Right lobe of liver (tissue), 4 donors: Measurements from ENCODE around the gene C1orf94.

ENCODE experiments used
- POLR2A ChIP-seq: fragments of 450-650 bp; IDR thresholded peaks from one replicate; pipeline ENCODE4 v1.6.1; 2017; ENCODE audit warnings: antibody characterized with exemption, mild to moderate bottlenecking
- TF ChIP-seq, protein P1 (sequence below), 4 donors: fragments of 200-600 bp in 3 of 4; fragments of 450-650 bp in 1 of 4; IDR thresholded peaks; one replicate each; pipeline versions ENCODE4 v1.5.1 to v1.8.0; 2016 to 2022; ENCODE audit warnings: antibody characterized with exemption in 4 of 4, mild to moderate bottlenecking in 2 of 4
- donor health status: DM: no; HTN: no; CAD: no.
- donor health status: DM: no; HTN: no; CAD: no.
- donor health status: DM: no; HTN: yes; CAD: no.

- TF ChIP-seq POLR2A: no peak
- TF ChIP-seq, protein P1, sequence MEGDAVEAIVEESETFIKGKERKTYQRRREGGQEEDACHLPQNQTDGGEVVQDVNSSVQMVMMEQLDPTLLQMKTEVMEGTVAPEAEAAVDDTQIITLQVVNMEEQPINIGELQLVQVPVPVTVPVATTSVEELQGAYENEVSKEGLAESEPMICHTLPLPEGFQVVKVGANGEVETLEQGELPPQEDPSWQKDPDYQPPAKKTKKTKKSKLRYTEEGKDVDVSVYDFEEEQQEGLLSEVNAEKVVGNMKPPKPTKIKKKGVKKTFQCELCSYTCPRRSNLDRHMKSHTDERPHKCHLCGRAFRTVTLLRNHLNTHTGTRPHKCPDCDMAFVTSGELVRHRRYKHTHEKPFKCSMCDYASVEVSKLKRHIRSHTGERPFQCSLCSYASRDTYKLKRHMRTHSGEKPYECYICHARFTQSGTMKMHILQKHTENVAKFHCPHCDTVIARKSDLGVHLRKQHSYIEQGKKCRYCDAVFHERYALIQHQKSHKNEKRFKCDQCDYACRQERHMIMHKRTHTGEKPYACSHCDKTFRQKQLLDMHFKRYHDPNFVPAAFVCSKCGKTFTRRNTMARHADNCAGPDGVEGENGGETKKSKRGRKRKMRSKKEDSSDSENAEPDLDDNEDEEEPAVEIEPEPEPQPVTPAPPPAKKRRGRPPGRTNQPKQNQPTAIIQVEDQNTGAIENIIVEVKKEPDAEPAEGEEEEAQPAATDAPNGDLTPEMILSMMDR (IDR thresholded peaks at IDR 0.05): no peak
Observed at GRCh38 chr1:34267326-34267725, 90.6 kb downstream of the C1orf94 start.
